RWPE2 (cell line): Measurements from ENCODE around the gene KIF21A.

Experiments used
- ATAC-seq: fragments of 200-7000 bp; cut with Tn5 transposase; 3 replicates; pipeline ENCODE4 v1.9.1; 2021; ENCODE audit warnings: low read depth
- DNase-seq: peaks from one replicate; pipeline ENCODE4 v3.0.0-alpha.2; 2020; ENCODE audit warnings: low spot score
- H3K27ac ChIP-seq: fragments of 450-650 bp; 2 replicates; pipeline ENCODE4 v1.5.1; 2017; ENCODE audit warnings: mild to moderate bottlenecking; ENCODE audit not compliant: poor library complexity, severe bottlenecking
- H3K27me3 ChIP-seq: fragments of 250-450 bp; sonication (Bioruptor Pico); 2 replicates; pipeline ENCODE4 v1.5.1; 2021; ENCODE audit warnings: mild to moderate bottlenecking, moderate library complexity; ENCODE audit not compliant: insufficient read depth, poor library complexity, severe bottlenecking
- H3K36me3 ChIP-seq: fragments of 250-450 bp; sonication (Bioruptor Pico); 2 replicates; pipeline ENCODE4 v1.5.1; 2020; ENCODE audit warnings: low read depth, mild to moderate bottlenecking, moderate library complexity
- H3K4me1 ChIP-seq: fragments of 250-450 bp; sonication (Bioruptor Pico); 2 replicates; pipeline ENCODE4 v1.5.1; 2021; ENCODE audit warnings: mild to moderate bottlenecking, moderate library complexity; ENCODE audit not compliant: insufficient read depth, poor library complexity, severe bottlenecking
- H3K4me3 ChIP-seq: fragments of 250-450 bp; sonication (Bioruptor Pico); 2 replicates; pipeline ENCODE4 v1.5.1; 2021; ENCODE audit warnings: mild to moderate bottlenecking, moderate library complexity; ENCODE audit not compliant: severe bottlenecking
- H3K9me3 ChIP-seq: fragments of 250-450 bp; sonication (Bioruptor Pico); 2 replicates; pipeline ENCODE4 v1.5.1; 2021; ENCODE audit warnings: mild to moderate bottlenecking, moderate library complexity; ENCODE audit not compliant: severe bottlenecking
- TF ChIP-seq, protein P1 (sequence below): fragments of 450-650 bp; IDR thresholded peaks from one replicate; pipeline ENCODE4 v1.5.1; 2017; ENCODE audit warnings: mild to moderate bottlenecking, moderate library complexity; ENCODE audit not compliant: poor library complexity, severe bottlenecking

The KIF21A gene

DNA sequence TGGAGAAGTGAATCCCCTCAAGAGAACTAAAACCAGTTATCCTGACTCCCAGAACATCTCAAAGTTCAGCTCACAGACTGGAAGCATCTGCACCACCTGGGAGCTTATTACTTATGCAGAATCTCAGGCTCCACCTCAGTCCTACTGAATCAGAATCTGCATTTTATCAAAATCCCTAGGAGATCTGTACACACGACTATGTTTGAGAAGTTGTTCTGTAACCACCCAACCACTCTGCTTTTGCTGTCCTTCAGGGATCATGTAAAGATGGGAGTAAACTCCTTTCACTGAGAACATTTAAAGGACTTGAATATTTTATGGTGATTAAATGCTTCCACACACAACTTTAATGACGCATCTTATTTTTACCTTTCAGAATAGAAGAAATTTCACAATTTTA, 98.0 kb downstream of the KIF21A start:
- Histone ChIP-seq H3K27me3 (no peaks in the 10 kb centered on the region), H3K9me3 (no peaks in the 10 kb centered on the region), H3K27ac (no peak overlapping the region), H3K4me1 (no peaks in the 10 kb centered on the region), H3K36me3 (peaks cover 7% of the 10 kb centered on the region), H3K4me3 (no peak overlapping the region)
- no peak for DNase-seq
- no peak for ATAC-seq
- TF ChIP-seq, protein P1, sequence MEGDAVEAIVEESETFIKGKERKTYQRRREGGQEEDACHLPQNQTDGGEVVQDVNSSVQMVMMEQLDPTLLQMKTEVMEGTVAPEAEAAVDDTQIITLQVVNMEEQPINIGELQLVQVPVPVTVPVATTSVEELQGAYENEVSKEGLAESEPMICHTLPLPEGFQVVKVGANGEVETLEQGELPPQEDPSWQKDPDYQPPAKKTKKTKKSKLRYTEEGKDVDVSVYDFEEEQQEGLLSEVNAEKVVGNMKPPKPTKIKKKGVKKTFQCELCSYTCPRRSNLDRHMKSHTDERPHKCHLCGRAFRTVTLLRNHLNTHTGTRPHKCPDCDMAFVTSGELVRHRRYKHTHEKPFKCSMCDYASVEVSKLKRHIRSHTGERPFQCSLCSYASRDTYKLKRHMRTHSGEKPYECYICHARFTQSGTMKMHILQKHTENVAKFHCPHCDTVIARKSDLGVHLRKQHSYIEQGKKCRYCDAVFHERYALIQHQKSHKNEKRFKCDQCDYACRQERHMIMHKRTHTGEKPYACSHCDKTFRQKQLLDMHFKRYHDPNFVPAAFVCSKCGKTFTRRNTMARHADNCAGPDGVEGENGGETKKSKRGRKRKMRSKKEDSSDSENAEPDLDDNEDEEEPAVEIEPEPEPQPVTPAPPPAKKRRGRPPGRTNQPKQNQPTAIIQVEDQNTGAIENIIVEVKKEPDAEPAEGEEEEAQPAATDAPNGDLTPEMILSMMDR, result no peak

DNA sequence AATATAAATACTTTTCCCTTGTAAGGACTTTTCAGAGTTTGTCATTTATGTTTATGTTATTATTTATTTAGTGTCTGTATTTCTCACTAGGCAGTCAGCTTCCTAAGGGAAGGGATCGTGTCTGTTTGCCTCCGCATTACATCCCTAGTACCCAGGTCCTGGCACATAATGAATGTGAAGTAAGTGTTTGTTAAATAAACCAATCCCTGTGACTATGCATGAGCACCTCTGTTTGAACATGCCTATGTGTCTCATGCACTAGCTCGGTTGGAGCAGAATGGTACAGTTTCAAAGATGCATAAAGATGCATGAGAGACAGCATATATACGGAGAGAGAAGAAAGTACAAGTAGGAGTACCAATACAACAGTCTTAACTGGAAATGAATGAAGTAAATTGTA, 99.3 kb downstream of the KIF21A start:
- Histone ChIP-seq H3K27me3 (no peaks in the 10 kb centered on the region), H3K9me3 (no peaks in the 10 kb centered on the region), H3K4me1 (no peaks in the 10 kb centered on the region), H3K27ac (no peak overlapping the region), H3K36me3 (peaks cover 7% of the 10 kb centered on the region), H3K4me3 (no peak overlapping the region)
- TF ChIP-seq, protein P1, result no peak
- ATAC-seq (no peak), DNase-seq (no peak)

DNA sequence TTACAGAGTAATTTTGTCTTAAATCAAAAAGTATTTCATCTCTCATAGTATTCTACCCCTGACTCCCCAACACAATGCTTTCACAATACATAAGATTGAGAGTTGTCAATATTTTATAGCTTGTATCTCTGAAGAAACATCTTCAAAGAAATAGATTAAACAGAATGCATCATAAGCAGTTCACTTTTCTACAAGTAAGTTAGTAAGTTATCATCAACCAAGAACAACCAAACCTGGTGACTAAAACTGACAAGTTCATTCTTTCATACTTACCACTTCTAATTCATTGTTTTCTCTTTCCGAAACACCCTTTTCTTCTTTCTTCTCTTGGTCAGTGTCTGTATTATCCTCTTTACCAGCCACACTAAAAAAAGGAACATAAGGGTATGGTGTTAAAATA, 101.2 kb downstream of the KIF21A start:
- Histone ChIP-seq H3K4me3 (no peak overlapping the region), H3K9me3 (no peaks in the 10 kb centered on the region), H3K27ac (no peak overlapping the region), H3K36me3 (peaks cover 18% of the 10 kb centered on the region), H3K27me3 (no peaks in the 10 kb centered on the region), H3K4me1 (no peaks in the 10 kb centered on the region)
- ATAC-seq (no peak), DNase-seq (no peak)
- TF ChIP-seq, protein P1, result no peak

DNA sequence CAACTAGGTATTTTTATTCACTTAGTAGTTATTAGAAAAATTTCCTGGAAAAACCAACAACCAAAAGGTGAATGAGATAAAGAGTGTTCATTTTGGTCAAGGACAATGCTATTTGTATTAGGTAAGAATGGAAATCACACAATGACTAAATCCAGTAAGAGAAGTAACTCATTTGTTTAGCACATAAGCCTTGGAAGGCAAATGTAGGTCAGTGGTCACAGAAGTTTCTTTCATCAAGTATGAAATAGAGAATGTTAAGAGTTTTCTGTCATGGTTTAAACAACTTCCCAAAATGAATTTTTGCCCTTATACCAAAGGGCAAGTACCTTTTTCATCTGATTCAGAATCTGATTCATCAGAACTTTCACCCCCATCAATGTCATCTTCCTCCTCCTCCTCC, 101.7 kb downstream of the KIF21A start:
- DNase-seq, result no peak
- ATAC-seq, result no peak
- no peaks in the 10 kb centered on the region for H3K9me3 ChIP-seq
- H3K4me3 ChIP-seq, result no peak overlapping the region
- TF ChIP-seq, protein P1, result no peak
- H3K27me3 ChIP-seq, result no peaks in the 10 kb centered on the region
- peaks cover 19% of the 10 kb centered on the region for H3K36me3 ChIP-seq
- no peaks in the 10 kb centered on the region for H3K4me1 ChIP-seq
- H3K27ac ChIP-seq, result no peak overlapping the region

DNA sequence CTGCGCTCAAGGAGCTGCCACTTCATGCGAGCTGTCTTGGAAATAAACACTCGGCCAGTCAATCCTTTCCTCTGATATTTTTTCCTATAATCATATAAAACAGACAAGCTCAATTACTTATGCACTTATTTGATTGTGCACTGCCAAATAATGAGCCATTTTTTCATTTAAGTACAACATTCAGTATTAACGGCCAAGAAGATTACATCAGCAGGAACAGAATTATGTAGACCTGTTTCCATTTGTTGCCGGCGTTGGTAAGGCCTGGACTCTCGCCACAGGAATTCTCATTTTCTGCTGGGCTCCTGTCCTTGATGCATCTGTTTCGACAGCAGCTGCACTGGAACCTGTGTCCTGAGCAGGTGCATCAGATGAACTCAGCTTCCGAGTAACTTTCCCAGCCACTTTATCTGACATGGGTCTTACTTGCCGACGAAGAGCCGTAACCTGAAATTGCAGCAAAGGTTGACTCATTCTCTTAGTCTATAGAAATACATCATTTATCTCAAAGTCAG, 110.2 kb downstream of the KIF21A start:
- no peak overlapping the region for H3K27ac ChIP-seq

More for the DNA sequence above, 110.2 kb downstream of the KIF21A start:
- Histone ChIP-seq H3K4me1 (no peaks in the 10 kb centered on the region), H3K27me3 (no peaks in the 10 kb centered on the region), H3K36me3 (peaks cover 41% of the 10 kb centered on the region), H3K4me3 (no peak overlapping the region), H3K9me3 (no peaks in the 10 kb centered on the region)
- no peak for ATAC-seq
- TF ChIP-seq, protein P1, result no peak
- no peak for DNase-seq
